GM12891 (cell line): ENCODE data around the gene BMPER.

Source experiments
- POLR2A ChIP-seq: IDR thresholded peaks from 2 replicates; pipeline ENCODE4 v1.6.1; 2011; ENCODE audit warnings: low read depth, low read length, control low read depth
- POLR2AphosphoS5 ChIP-seq: IDR thresholded peaks from 2 replicates; pipeline ENCODE4 v1.6.1; 2011; ENCODE audit warnings: low read depth, low read length, control low read depth
- POU2F2 ChIP-seq: IDR thresholded peaks from 2 replicates; pipeline ENCODE4 v1.6.1; 2011; ENCODE audit warnings: low read depth, mild to moderate bottlenecking, control low read depth, low read length, moderate library complexity
- TAF1 ChIP-seq: IDR thresholded peaks from 2 replicates; pipeline ENCODE4 v1.6.1; 2011; ENCODE audit warnings: low read depth, low read length, control low read depth

GRCh38 chr7:33909755-33910154 lies 4.4 kb downstream of the BMPER start:
- no peak for TF ChIP-seq POLR2A
- no peak for TF ChIP-seq POLR2AphosphoS5
- no peak for TF ChIP-seq TAF1
- no peak for TF ChIP-seq POU2F2
